ENCODE measurements around the gene NR3C2. TPM values are rescaled to one million over a fixed set of nuclear protein-coding genes. Genes with fewer than 3 reads are reported as not detected.
A peak's percentile ranks its signal among the peaks of the same experiment; 100 is the strongest.

Gene NR3C2
- polyA plus RNA-seq, 3 donors = 0.09 to 0.27 (median 0.20) TPM

DNA sequence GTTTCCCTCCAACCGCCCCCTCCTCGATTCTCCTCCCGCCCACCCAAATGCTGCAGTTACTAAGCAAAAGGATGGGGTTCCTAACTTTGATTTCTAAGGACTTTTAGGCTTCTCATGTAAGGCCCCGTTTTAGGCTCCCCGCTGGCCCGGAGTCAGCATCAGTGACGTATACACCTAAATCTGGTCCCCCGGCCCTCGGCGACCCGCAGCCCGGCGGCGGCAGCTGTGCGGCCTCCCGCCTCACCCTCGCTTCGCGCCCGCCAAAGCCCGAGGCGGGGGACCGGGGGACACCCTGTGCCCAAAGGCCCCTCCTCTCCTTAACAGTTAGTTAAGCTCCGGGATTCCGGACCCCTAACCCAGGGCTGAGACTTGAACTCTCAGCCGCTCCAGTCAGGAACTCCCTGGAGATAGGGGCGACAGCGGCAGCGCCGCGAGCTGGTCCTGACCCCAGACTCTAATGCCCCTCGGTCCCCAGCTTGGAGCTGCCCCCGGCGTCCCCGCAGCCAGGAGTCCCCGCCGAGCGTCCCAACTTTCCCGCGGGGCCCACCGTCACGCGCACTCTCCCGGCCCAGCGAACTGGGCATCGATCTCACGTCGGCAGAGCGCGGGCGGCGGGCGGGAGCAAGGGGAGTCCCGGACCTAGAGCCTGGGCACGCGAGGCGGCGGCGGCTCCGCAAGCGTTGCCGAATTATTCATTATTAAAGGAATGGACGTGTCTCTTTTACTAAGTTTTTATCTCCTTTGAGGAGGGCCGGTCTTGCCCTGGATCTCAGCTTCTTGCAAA lies 1.5 kb upstream of the NR3C2 start:
- Histone ChIP-seq H3K36me3 (replicated peaks in 1 of 2; ENCODE audit: control insufficient read depth in 1 of 2, insufficient read depth in 2 of 2, low read length in 2 of 2) (no peaks in the 10 kb centered on the region), H3K27ac (ENCODE audit: low read depth in 1 of 2, low read length in 2 of 2) (no peak overlapping the region), H3K4me2 (replicated peaks; ENCODE audit: extremely low read depth, low read length, poor library complexity, severe bottlenecking) (peak overlapping the region; percentile 97), H2AFZ (ENCODE audit: insufficient read depth, low read depth, low read length, poor library complexity, severe bottlenecking) (peak overlapping the region; percentile 99), H4K20me1 (ENCODE audit: insufficient read depth, low read length) (no peaks in the 10 kb centered on the region), H3K79me2 (ENCODE audit: insufficient read depth, low read length) (no peaks in the 10 kb centered on the region), H3K27me3 (ENCODE audit: control insufficient read depth in 2 of 2, insufficient read depth in 2 of 2, low read length in 2 of 2) (peaks cover 75 to 84% of the 10 kb centered on the region in 2 donors), H3K9me3 (replicated peaks in 1 of 2; ENCODE audit: control insufficient read depth in 1 of 2, insufficient read depth in 1 of 2, low read length in 2 of 2) (peaks cover 0 to 9% of the 10 kb centered on the region in 2 donors), H3K4me3 (replicated peaks in 1 of 3; ENCODE audit: low read depth in 2 of 3, low read length in 3 of 3) (peak overlapping the region; percentile 56 to 95 (median 85)), H3K9ac (ENCODE audit: insufficient read depth, low read length, poor library complexity, severe bottlenecking) (peak overlapping the region; percentile 83), H3K4me1 (ENCODE audit: control insufficient read depth in 1 of 2, insufficient read depth in 2 of 2, low read length in 2 of 2) (peaks cover 30 to 51% of the 10 kb centered on the region in 2 donors)
- peak overlapping the region; percentile 96 to 100 for H3K4me3 Mint-ChIP-seq
- H3K4me1 Mint-ChIP-seq = peaks cover 30% of the 10 kb centered on the region
- under 1% methylated on average over 60 of the region's 64 CpGs for WGBS (ENCODE audit: insufficient coverage)
- intact Hi-C loops (cut with micrococcal nuclease) = loop anchor here in 1 of 2 donors (10.0 kb wide), 2 partner anchors 379 to 609 kb away; no protein-coding TSS in a partner anchor
- TF ChIP-seq, protein P1, sequence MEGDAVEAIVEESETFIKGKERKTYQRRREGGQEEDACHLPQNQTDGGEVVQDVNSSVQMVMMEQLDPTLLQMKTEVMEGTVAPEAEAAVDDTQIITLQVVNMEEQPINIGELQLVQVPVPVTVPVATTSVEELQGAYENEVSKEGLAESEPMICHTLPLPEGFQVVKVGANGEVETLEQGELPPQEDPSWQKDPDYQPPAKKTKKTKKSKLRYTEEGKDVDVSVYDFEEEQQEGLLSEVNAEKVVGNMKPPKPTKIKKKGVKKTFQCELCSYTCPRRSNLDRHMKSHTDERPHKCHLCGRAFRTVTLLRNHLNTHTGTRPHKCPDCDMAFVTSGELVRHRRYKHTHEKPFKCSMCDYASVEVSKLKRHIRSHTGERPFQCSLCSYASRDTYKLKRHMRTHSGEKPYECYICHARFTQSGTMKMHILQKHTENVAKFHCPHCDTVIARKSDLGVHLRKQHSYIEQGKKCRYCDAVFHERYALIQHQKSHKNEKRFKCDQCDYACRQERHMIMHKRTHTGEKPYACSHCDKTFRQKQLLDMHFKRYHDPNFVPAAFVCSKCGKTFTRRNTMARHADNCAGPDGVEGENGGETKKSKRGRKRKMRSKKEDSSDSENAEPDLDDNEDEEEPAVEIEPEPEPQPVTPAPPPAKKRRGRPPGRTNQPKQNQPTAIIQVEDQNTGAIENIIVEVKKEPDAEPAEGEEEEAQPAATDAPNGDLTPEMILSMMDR (IDR thresholded peaks at IDR 0.05) = no peak
- peaks cover 75 to 89% (median 76%) of the 10 kb centered on the region in 3 donors for H3K27me3 Mint-ChIP-seq (ENCODE audit: low read depth in 3 of 3)
- H3K36me3 Mint-ChIP-seq = peaks cover 4% of the 10 kb centered on the region in 2 donors
- peaks cover 0 to 34% (median 18%) of the 10 kb centered on the region in 7 donors for H3K9me3 Mint-ChIP-seq
- peak in 2 of 3 donors; percentile 1 to 37 for DNase-seq
- peak overlapping the region in 2 of 7 donors; percentile 36 to 71 for H3K27ac Mint-ChIP-seq

DNA sequence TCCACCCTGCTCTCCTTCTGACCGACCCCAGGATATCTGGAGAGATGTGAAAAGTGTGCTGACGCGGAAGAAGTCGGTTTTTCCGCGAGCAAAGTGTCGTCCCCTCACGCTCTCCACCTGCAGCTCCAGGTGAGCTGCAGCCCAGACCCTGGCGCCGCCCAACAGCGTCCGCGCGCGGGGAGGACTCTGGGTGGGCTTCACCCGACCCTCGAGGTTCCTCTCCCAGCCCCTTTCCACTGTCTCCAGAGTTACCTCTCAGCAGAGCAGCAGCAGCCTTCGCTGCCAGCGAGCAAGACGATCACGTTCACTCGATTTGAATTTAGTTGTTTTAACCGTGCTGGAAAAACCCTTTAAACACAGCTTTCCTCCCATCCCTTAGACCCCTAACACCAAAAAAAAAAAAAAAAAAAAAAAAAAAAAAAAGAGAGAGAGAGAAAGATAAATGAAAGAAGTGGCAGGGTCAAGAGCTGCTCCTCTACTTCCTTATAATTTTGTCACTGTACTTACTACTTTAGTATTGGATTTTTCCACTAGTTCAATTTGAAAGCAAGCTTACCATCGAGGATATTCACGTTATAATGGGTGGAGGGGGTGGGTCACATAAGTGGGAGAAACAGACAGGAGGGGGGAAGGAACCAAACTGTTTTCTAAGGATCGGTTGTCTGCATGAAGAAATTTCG lies 758 bp upstream of the NR3C2 start:
- TF ChIP-seq, protein P1 (IDR thresholded peaks at IDR 0.05) = no peak
- H3K4me1 ChIP-seq (ENCODE audit: control insufficient read depth in 1 of 2, insufficient read depth in 2 of 2, low read length in 2 of 2) = peaks cover 30 to 51% of the 10 kb centered on the region in 2 donors
- no peaks in the 10 kb centered on the region for H3K79me2 ChIP-seq (ENCODE audit: insufficient read depth, low read length)
- WGBS (ENCODE audit: insufficient coverage) = 0% methylated on average over 20 of the region's 27 CpGs
- DNase-seq = peak in 1 of 3 donors; percentile 8
- no peaks in the 10 kb centered on the region for H3K36me3 ChIP-seq (replicated peaks in 1 of 2; ENCODE audit: control insufficient read depth in 1 of 2, insufficient read depth in 2 of 2, low read length in 2 of 2)
- peaks cover 71 to 83% of the 10 kb centered on the region in 2 donors for H3K27me3 ChIP-seq (ENCODE audit: control insufficient read depth in 2 of 2, insufficient read depth in 2 of 2, low read length in 2 of 2)
- Mint-ChIP-seq H3K27me3 (ENCODE audit: low read depth in 3 of 3) (peaks cover 72 to 93% (median 76%) of the 10 kb centered on the region in 3 donors), H3K4me1 (peaks cover 30% of the 10 kb centered on the region), H3K9me3 (peaks cover 0 to 34% (median 16%) of the 10 kb centered on the region in 7 donors), H3K4me3 (peak overlapping the region; percentile 96 to 100), H3K36me3 (peaks cover 4% of the 10 kb centered on the region in 2 donors), H3K27ac (peak overlapping the region in 6 of 7 donors; percentile 69 to 92 (median 82))
- intact Hi-C loops (cut with micrococcal nuclease) = loop anchor here in 1 of 2 donors (10.0 kb wide), 2 partner anchors 378 to 608 kb away; no protein-coding TSS in a partner anchor
- peak overlapping the region; percentile 83 for H3K9ac ChIP-seq (ENCODE audit: insufficient read depth, low read length, poor library complexity, severe bottlenecking)
- peak overlapping the region; percentile 25 to 82 for H3K27ac ChIP-seq (ENCODE audit: low read depth in 1 of 2, low read length in 2 of 2)
- H4K20me1 ChIP-seq (ENCODE audit: insufficient read depth, low read length) = no peaks in the 10 kb centered on the region
- peak overlapping the region; percentile 99 for H2AFZ ChIP-seq (ENCODE audit: insufficient read depth, low read depth, low read length, poor library complexity, severe bottlenecking)
- H3K4me2 ChIP-seq (replicated peaks; ENCODE audit: extremely low read depth, low read length, poor library complexity, severe bottlenecking) = peak overlapping the region; percentile 97
- peaks cover 0 to 9% of the 10 kb centered on the region in 2 donors for H3K9me3 ChIP-seq (replicated peaks in 1 of 2; ENCODE audit: control insufficient read depth in 1 of 2, insufficient read depth in 1 of 2, low read length in 2 of 2)
- H3K4me3 ChIP-seq (replicated peaks in 1 of 3; ENCODE audit: low read depth in 2 of 3, low read length in 3 of 3) = peak overlapping the region; percentile 56 to 95 (median 85)
